ELF-1 (cell line): ENCODE data around the gene AGPAT4.
"Not testable (repeated sequence)": the region's sequence is repeated elsewhere in the genome, so short reads cannot be mapped to it uniquely, and the experiment has no call there.

Source experiments
- DNase-seq: peaks from one replicate; pipeline ENCODE4 v3.0.0-alpha.2; 2016; ENCODE audit warnings: low read depth, low spot score

AGPAT4 gene

DNA sequence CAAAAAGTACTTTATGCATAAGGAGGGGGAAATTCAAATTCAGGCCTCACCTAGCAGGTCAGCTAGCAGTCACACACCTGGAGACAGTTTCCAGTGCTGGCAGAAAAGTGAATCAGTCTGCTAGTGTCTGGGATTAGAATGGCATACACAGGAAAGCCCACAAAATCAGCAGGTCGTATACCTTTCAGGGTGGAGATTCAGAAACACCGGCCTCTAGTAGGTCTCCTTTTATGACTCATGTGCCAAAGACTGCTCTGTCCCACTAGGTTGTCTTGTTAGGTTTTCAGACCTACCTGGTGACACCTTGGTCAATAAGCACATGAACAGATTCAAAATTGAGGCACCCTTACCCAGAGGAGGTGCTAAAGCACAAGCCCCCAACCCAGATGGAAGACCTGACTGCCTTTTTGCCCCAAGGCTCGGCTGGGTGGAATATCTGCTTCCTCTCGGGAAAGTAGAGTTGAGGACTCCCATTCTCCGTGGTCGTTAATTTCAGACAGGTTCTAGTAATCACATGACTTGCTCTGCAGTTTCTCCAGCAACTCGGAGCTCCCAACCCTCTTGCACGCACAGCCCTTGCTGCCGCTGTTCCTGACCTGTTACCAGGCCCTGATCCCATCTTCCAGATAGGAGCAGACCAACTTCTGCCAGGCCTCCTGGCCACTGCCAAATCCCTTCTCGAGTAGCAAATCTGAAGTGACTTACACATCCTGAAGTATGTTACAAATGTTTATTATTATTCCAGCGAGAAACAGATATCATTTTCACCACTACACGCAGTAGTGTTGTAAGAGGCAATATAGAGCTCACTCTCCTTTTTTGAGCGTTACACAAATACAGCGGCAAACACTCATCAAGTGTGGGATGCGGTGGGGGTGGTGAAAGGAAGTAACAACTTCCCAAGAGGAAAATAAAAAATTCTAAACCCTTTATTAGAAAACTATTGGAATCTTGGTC, 46.6 kb downstream of the AGPAT4 start:
- DNase-seq: no peak

GRCh38 chr6:161226009-161226964, 47.6 kb downstream of the AGPAT4 start:
- no peak for DNase-seq

DNA sequence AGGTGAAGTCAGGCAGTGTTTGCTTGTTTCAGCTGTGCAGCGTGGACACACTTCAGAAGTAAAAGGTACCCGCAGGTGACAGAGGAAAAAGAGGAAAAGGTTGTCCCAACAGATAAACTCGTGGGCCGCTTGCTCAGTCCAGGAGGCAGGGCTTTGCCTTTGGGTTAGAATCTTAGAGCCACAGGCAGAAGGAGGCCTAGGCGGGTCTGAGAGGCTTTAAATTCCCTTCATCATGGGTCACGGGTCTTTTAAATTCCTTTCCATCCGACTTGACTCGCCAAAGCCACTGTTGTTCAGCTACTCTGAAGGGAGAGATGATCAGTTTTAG, 48.2 kb downstream of the AGPAT4 start:
- no peak for DNase-seq

DNA sequence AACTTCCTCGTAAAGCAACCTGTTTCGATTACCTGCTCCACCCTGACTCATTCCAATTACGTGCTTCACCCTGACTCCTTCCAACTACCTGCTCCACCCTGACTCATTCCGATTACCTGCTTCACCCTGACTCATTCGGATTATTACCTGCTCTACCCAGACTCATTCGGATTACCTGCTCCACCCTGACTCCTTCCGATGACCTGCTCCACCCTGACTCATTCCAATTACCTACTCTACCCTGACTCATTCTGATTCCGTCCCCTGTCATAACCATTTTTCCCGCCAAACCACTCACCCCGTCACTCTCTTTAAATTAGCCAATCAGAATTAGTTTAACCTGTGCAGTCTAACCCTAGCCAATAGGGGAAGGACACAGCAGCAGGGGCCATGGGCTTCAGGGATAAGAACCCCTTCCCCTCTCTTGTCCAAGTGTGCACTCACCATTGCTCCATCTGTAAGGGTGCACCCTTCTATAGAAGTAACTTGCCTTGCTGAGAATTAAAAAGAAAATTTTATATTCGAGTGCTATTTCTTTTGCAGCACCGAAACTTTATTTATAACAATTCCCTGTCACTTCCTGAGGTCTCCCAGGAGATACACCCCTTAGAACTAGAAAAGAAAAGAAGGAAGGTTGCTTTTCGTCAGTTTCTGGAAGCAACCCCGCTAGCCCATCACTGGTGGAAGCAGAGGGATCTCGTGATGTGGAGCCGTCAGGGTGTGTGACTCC, 48.7 kb downstream of the AGPAT4 start:
- not testable (repeated sequence) for DNase-seq

GRCh38 chr6:161223646-161224045, 50.2 kb downstream of the AGPAT4 start:
- no peak for DNase-seq

GRCh38 chr6:161222706-161223234, 51.1 kb downstream of the AGPAT4 start:
- DNase-seq: no peak

- DNase-seq: no peak
Measured at GRCh38 chr6:161220346-161220745, 53.5 kb downstream of the AGPAT4 start.

DNA sequence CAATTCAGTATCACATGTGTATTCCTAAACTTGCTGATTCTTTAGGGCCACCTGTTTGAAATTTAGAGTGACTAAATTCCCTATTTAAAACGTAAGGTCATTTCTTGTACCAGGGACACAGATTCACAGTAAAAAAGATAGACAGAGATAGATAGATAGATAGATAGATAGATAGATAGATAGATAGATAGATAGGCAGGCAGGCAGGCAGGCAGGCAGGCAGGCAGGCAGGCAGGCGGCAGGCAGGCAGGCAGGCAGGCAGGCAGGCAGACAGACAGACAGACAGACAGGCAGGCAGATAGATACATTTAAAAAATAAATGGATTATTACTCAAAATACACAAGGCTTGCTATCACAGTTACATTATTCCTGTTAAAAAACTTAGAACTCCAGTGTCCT, 54.2 kb downstream of the AGPAT4 start:
- no peak for DNase-seq

DNA sequence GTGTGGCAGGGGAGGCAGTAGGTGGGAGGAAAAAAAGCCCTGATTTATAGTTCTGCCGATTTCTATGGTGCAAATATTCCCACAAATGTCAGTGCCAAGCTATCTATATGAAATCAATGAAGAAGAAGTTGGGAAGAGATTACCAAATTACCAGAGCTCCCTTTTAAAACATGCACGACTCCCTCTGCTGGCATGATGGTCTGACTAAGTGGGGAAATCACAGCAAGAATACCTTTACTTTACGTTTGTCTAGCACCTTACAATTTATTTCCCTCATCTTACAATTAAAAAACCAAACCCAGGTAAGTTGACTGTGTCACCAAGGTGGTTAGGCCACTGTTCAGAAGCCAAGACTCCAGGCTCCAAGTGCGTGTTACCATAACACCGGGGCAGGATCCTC, 55.6 kb downstream of the AGPAT4 start:
- DNase-seq: no peak

DNA sequence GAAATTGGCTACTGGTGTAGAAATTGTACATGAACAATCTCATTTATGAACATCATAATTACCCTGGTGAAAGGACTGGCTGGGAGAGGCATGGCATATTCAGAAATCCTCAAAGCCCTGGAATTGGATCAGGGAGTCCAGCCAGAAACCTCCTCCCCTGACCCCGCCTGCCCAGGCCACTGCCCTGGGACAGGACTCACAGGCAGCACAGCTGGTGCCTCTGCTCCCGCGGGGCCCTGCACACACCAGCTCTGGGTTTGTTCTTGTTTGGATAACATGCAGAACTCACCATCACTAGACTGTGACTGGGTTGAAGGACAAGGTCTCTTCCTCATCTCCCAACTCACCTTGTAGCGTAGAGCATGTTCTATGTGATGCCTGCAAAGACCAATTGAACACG, 56.2 kb downstream of the AGPAT4 start:
- no peak for DNase-seq

GRCh38 chr6:161216616-161217205, 57.1 kb downstream of the AGPAT4 start:
- no peak for DNase-seq

DNA sequence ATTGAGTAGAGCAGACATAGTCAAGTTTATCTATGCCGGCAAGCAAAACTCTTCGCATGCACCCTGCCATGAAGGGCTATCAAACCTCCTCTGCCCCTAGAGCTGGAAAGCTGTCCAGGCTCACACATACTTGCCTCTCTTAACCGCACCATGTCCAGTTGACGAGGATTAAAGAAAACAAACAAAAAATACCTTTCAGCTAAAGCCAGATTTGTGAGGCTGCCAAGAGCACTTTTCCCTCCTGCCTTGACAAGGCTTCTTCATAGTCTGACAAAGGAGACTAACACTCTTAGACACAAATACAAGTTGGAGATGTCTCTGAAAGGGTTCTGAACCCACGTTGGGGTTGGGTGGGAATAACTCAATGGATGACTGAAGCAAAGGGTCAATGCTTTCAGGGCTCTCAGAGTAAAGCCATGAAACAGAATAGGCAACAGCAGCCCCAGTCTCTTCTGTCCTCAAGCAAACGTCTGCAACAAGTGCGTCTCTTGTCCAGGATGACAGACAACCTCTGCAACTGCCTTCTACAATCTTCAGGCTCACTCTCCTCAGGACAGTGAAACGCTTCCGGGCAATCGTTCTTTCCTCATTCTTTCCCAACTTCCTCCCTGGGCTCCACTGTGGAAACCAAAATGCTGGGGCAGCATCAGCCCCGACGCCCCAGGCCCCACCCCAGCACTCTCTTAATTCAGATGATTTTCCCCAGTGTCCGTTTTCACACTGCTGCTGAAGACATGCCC, 57.8 kb downstream of the AGPAT4 start:
- DNase-seq: no peak

- DNase-seq: no peak
Measured at GRCh38 chr6:161215193-161215592, 58.7 kb downstream of the AGPAT4 start.

GRCh38 chr6:161214722-161215121, 59.1 kb downstream of the AGPAT4 start:
- DNase-seq: no peak

DNA sequence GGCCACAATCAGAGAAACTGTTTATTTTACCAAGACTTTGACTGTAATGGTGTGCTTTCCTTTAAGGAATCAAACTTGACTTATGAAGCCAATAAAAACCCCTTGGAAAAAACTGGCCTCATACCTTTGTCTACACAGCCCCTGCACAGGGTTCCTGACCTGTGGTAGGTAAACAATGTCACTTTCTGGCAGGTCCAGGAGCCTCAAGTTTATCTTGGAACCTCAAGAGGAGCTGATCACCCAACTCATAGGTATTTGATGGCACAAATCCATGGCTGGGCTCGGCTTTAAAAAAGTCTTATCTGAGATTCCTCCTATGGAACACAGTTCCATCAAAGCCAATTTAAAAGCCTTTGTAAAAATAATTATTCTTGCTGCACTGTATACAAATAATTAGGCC, 61.0 kb downstream of the AGPAT4 start:
- no peak for DNase-seq

GRCh38 chr6:161211380-161212035, 62.4 kb downstream of the AGPAT4 start:
- DNase-seq: no peak

DNA sequence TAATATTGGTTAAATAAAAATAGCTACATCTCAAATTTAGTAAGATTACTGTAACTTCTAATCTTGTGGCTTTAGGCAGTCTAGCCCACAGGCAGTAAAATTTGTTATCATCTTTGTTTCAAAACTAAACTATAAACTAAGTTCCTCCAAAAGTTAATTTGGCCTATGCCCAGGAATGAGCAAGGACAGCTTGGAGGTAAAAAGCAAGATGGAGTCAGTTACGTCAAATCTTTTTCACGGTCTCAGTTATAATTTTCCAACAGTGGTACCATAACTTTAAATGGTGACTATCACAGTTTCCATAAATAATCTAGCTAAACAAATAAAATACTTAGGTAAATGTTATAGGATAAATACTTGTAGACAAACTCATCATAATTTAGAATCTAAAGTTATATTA, 63.0 kb downstream of the AGPAT4 start:
- DNase-seq: no peak

GRCh38 chr6:161207200-161207599, 66.7 kb downstream of the AGPAT4 start:
- DNase-seq: no peak

DNA sequence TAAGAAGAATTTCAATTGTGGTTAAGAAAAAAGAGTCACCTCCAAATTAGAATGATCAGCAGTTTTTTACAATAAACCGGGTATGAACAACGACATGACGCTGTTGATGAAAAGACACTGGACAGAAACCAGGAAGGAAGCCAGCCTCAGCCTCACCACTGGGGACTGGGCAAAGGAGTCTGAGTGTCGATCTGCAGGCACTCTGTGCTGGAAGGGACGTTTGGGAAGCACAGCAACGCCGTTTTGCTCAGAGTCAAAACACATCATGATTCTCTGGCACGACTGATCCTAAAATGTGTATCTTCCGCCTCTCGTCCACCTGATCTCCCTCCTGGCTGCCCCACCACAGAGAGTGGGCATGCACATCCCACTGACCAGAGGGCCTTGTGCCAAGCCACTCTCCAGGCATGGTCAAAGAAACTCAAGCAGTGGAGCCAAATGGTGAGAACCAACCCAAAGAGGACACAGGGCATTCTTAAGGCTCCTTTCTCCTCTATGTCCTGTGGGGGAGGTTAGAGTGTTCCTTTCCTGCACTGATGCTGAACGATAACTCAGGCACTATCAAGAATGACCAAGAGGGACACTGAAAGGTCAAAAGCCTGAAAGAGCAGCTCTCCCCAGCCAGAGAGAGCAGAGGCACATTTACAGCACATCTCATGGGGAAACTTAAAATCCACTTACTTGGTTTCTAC, 68.8 kb downstream of the AGPAT4 start:
- no peak for DNase-seq
